HG03378 (cell line): Measurements from ENCODE around the gene ERC2.

ENCODE experiments used
- ATAC-seq: cut with Tn5 transposase; IDR thresholded peaks from one replicate; pipeline ENCODE4 v1.9.1; 2021; ENCODE audit warnings: mild to moderate bottlenecking, moderate library complexity; ENCODE audit not compliant: unreplicated experiment

The ERC2 gene

DNA sequence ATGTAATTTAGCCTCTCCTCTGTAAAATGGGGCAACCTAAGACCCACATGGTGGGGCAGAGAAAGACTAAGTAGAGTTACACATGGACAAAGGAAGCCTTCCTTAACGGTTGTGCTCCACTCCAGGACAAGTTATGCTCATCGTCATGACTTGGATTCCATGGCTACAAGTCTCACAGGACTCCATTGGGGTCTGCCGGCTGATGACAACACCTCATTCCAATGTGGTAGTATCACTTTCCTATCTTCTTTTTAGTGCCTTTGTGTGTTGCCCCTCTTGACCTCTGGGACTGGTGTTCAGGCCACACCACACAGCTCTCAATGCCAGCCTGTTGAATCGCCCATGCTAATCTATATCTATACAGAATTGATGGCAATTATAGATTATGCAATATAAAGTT, 799.9 kb downstream of the ERC2 start:
- no peak for ATAC-seq

DNA sequence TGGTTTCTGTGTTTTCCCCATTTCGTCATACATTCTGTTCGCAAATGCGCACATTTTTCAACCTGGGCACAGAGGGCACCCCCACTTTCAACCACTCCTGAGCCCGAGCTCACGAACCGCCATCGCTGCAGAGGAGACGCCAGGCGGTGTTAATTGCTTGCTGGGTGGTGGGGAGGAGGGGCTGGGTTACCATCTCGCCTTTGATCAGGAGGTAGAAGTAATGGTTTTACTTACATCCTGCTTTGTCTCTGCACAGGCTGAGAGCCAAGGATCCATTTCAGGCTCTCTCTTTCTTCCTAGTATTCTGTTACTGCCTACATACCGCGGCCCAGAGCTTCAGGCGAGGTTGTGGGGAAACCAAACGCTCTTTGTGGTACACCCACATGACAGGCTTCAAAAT, 803.9 kb downstream of the ERC2 start:
- ATAC-seq: no peak

DNA sequence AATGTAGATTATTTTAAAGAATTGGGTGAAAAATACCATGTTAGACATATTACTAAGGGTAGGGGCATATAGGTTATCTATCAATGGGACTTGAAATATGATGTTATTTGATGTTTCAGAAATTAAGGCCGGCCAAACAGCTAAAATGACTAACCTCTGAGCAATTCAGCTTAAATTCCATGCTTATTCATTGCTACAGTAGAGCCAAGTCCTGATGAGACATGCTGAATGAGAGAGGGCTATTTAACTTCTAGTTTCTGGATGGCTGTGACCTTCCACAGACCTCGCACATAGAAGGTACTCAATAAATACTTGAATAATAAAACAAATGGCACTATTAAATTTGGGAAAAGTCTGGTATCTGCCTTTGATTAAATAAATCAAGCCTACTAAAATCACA, 805.6 kb downstream of the ERC2 start:
- ATAC-seq: no peak

DNA sequence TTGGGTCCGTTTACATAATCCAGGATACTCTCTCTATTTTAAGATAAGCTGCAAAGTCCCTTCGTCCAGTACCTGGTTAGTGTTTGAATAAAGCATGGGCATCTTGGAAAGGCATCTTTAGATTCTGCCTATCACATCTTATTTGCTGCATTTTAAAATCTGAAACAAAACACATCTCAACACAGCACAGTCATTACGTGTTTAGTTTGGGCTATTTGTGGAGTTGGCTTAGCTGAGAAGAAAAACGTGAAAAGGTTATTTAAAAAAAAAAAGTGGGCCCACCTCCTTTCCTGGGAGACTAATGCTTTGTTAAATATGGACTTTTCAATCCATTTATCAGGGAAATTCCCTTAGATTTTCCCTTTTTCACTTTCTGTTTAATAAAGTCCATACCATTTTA, 806.7 kb downstream of the ERC2 start:
- ATAC-seq: no peak

DNA sequence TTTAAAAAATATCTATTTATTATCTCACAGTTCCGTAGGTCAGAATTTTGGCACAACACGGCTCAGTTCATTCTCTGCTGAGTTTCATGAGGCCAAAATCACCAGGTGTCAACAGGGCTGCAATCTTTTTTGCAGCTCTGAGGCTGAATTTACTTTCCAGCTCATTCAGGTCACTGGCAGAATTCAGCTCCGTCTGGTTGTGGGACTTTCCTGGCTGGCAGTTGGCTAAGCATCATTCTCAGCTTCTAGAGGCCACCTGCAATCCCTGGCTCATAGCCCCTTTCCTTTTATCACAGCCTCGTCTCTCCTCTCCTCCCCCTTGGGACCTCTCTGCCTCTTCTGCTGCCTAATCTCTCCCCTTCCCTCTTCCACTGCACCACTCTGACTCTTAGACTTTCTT, 807.1 kb downstream of the ERC2 start:
- ATAC-seq: peak; percentile 40

DNA sequence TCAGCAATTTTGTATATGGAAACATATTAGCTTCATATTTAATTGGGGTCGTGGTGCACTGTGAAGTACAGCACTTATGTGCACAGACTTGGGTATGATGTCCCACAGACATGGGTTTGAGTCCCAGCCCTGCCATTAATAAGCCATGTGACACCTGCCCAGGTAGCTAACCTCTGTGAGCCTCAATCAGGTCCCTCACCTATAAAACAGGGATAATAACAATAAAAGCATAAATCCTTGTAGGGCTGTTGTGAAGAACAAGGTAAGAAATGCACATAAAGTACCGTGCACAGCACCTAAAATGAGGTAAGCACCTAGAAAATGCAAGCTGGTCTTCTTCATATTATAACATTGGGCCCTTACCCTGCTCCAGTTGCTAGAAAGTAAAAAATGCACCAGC, 807.6 kb downstream of the ERC2 start:
- ATAC-seq: no peak

DNA sequence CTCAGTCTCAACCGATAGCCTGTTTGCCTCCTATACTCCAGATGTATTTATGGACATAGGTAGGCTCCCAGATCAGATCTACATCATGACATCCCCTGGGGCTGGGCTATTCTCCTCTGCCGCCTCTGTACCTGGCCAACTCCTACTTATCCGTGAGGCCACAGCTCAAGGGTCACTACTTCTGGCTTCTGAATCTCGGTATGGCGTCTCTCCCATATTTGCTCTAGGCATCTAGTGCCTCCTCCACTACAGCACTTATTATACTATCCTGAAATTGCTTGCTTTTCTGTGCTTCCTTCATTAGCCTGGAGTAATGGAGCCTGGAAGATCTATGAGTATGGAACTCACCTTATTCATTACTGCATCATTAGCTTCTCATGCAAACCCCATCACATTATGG, 808.6 kb downstream of the ERC2 start:
- ATAC-seq: no peak

DNA sequence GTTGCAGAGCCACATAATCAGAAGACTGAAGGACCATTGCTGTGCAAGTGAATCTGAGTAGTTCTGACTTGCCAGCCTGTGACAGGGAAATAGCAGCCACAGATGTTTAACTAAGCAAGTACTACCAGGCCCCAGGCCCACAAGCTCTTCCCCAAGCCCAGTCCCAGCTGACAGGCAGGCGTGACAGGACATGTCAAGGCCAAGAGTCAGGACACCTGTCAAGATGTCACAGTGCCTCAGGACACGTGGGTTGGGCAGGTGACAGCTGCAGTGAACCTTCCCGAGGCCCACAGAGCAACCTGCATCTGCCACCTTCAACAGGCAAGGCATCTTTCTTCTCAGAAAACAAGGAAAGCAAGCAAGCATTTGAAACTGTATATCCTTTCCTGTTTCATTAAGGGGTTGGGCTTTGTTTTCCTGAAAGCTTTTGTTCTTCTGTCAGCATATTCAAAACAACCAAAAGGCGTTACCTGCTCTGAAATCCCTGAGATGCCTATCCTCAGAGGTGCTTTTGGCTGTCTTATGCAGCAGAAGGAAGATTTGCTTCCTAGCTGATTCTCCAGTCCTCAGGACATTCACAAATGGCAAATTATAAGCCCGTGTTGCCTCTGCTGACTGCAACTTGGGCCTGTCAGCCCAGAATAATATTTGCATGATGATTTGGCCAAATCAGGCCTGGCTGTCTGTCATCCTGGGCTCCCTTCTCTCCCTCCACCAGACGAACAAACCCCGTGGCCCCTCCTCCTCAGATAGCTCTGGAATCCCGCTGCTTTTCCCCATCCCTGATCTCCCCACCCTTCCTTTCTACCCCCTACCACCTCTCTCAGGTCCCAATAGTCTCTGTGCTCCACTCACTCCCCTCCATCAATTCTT, 809.3 kb downstream of the ERC2 start:
- ATAC-seq: no peak

DNA sequence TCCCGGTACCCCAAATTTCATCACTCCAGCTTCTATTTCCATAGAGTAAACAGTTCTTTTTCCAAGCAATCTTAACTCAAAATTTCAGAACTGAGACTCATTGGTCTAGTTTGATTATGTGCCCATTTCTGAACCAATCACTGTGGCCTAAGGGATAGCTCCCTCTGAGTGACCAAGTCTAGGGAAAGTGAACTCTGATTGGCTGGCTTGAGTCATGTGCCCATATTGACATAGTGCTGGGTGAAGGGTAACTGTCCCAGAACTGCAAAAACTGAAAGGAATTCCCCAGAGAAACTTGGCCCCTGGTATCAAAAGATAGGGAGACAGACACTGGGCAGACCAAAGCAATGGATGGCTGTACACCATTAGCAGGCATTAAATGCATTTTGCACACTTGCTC, 810.0 kb downstream of the ERC2 start:
- ATAC-seq: no peak

DNA sequence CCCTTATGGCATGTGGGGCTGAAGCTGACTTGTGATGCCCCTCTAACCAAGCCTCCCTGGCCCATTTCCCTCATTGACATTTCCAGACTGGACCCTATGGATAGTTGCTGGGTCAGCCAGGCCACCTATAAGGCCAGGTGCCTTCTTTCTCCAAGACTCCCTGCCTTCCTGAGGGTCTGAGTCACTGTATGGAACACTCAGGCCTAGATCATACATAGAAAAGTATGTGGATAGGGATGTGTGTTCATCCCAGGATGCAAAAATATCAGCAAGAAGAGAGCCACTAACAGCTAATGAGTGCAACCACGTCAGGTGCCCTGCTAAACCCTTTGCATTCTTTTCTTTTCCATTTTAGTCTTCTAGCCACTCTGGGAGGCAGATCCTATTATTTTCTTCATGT, 812.7 kb downstream of the ERC2 start:
- ATAC-seq: no peak

DNA sequence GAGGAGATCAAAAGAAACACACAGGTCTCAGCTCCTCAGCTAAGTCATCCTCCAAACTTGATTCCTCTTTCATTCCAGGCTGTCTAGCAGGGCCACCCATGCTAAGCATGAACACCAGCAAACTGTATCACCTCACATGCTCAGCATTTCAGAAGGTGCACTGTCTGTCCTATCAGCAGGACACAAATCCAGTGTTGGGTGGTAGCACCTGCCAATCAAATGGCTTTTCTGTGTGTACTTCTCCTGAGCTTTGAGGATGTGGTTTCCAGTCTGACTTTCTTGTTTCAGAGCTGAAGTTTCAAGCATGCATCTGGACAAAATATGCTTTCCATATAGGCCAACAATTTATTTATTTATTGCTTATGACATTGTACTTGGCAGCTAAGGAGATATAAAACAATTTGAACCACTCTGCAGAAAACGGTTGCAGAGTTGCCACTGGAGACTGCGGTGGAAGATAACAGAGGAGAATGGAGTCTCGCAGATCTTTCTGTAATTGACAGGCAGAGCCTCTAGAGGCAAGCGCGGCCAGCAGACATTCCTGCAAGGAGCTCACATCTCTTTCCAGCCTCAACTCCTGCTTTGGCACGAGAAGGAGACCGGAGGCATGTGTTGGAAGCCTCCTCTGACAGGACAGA, 814.0 kb downstream of the ERC2 start:
- ATAC-seq: peak; percentile 88

DNA sequence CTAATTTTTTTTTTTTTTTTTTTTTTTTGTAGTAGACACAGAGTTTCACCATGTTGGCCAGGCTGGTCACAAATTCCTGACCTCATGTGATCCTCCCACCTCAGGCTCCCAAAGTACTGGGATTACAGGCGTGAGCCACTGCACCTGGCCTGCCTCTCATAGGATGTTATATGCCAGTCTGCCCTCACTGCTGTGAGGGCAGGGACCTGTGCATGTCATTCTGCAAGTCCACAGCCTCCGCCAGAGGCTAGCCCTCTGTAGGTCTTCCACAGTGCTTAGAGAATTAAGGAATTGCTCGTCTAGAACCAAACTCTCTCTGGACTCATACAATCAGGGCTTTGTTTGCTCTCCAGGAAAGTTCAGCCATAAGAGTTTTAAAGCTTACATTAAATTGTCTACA, 817.3 kb downstream of the ERC2 start:
- ATAC-seq: no peak

DNA sequence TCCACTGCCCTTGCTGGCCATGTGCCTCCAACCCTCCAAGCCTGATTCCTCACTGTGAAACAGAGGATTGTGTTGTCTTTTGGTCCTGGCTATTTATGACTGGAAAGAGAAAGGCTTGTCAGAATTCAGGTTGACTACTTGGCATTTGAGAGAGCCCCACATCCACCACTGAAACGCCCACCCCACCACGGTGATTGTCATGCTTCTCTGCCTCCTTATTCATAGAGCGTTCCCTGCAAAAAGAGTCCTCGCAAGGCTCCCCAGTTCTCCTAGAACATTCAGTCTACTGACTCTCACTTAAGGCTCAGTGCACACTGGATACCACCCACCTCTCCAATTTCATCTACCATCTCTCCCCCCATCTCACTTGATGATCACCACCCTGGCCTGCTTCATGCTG, 818.3 kb downstream of the ERC2 start:
- no peak for ATAC-seq

DNA sequence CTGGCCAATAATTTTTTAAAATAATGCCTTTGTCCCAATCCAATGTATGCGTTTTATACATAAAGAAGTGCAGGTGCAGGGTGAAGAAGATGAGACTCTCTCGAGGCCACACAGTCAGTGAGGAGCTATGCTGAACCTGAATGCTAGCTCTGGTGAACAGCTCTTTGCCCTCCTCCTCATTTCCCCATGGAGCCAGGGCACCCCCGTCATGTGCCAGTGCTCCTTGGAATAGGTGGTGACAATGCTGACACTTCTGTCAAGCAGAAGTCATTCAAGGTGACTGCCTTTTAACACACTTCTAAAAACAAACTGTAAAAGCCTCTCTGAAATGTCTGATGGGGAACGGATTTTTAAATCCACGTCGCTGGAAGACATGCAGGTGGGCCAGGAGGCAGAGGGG, 818.7 kb downstream of the ERC2 start:
- ATAC-seq: no peak

DNA sequence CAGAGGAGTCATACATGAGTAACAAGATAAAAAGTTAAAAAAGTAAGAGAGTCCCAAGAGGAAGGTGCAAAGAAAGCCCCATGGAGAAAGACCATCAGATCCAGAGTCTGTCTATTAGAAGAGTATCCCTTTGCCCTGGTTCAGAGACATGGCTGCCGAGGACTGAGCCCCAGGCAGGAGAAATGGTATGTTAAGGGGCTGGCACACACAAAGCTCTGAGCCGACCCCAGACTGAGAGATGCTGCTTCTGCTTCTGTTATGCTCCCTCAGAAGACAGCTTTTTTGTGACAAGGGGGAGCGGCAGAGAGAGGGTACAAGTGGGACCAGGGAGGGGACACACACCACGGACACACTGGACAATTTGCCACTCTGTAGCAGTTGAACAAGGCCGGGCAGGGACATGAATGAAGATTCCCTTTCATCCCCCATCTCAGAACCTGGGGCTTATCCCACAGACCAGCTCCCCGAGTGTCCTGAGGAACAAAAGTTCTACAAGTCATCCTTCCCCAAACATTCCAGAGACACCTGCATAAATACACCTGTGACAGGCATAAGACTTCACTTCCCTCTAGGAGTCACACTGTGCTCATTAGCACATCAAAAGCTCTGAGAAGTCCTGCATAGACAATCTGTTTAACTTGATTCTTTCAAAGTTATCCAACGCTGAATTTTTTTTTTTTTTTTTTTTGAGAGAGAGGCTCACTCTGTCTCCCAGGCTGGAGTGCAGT, 819.5 kb downstream of the ERC2 start:
- no peak for ATAC-seq

DNA sequence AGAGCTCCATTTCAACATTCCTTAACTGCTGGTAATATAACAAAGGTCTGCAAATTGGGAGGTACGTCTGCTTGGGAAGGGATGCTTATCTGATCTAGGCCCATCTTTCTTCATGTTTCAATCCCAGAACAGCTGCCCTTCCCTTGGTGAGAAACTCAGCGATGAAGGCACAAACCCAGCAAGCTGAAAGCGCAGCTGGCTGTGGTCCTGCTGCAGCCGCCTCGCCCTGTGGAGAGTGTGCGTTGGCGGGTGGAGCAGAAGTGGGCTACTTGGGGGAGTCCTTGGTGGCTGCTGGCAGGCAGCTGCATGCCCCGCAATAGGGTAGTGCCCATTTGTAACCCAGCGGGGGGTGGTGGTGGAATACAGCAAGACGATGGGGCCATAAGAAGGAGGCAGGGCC, 820.6 kb downstream of the ERC2 start:
- no peak for ATAC-seq

DNA sequence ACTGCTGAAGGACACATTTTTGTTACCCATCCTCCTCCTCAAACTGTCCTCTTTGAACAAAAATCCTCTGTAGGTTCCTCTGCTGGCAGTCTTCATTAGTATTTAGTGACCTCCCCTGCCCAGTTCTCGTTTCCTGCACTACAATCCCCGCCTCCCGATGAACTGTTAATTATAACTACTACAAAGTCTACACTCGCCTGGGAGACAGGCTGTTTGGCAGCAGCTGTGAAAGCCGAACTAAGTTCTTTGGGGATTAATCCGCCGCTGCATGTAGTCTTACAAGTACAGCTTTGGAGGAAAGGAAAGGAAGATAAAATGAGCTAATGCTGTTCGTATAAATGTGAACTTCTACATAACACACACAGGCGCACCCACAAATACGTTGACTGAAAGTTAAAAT, 821.2 kb downstream of the ERC2 start:
- ATAC-seq: no peak

DNA sequence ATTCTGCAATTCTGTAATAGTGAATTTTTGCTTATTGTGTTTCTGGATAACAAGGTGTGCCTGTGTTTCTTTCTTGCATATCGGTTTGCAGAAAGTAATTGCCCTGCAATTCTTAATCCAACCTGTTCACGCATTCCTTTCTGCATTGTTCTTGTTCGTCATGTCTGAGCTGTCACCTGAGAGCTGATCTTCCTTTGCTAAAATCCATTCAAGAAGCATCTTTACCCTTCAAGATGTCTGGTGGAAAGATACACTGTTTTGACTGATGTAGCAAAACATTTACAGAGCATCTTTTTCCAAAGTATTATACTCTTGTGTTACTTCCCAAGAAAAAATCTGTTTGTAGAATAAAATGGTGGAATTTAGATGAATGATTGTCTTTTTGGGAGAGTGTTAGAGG, 822.1 kb downstream of the ERC2 start:
- ATAC-seq: no peak

DNA sequence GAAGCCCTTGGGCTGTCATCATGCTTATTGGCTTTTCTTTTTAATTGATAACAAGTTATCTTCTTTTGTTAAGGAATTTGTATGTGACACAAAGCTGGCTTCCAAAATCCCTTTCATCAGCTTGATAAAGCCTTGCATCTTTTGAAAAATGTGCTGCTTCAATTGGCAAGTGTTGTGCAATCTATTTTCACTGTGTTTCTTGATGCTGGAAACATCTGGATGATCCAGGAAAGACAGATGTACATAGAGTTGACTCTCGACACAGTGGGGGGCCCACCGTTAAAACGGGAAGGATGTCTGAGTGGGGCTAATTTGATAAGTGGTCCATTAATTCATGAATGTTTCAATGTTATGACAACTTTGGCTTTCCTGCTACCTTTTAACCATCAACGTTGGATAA, 822.8 kb downstream of the ERC2 start:
- ATAC-seq: no peak

DNA sequence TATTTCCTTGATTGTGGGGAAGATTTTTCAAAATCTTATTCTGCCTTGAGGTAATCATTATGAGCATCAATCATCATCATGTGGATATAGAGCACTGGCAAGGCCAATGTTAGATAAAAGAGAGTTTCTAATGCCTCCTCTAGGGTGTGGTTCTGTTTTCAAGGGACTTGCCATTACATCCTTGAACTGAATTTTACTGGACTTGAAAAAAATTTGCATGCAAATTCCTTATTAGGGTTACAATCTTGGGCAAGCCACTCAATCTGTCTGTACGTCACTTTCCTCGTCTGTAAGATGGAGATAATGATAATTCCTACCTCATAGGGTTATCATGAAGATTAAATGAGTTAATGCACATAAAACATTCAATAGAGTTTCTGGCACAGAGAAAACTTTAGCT, 825.0 kb downstream of the ERC2 start:
- no peak for ATAC-seq

DNA sequence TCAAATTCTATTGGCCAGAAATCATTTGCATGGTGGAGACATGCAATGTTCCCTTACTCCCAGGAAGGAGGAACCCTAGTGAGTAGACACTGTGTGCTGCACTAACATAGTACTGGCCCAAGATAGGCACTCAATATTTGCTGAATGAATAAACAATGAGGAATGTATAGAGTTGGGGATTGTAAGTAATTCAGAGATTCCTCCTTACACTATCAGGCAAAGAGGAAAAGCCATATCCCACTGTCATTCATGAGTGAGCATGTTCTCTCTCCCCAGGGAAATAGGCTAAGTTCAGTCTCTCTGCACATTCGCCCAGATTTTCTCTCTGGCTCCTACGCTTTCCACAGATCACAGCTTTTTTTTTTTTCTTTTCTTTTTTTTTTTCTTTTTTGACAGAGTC, 826.3 kb downstream of the ERC2 start:
- no peak for ATAC-seq
